ENCODE measurements around the gene KRTAP24-1.

Gene KRTAP24-1

DNA sequence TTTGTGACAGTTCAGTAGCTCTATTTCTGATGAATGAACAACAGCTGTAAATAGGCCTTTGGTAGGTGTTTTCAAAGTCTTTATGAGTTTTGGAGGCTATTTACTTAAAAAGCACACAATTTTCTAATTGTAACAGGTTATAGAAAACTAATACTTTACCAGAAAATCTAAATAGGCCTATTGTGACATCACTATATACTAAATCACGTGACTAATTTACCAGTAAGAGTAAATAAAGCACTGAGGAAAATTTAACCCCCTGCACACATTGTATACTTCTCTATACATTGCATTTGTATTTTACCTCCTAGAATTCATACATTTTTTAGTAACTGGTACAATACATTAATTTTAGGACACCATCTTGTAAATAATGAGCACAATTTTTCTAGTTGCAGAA is 22.4 kb upstream of the KRTAP24-1 start:
- no peak for TF ChIP-seq CTCF (IDR thresholded peaks at IDR 0.05; ENCODE audit: low read depth, low read length)
- DNase-seq (ENCODE audit: low read depth in 2 of 2), result no peak

DNA sequence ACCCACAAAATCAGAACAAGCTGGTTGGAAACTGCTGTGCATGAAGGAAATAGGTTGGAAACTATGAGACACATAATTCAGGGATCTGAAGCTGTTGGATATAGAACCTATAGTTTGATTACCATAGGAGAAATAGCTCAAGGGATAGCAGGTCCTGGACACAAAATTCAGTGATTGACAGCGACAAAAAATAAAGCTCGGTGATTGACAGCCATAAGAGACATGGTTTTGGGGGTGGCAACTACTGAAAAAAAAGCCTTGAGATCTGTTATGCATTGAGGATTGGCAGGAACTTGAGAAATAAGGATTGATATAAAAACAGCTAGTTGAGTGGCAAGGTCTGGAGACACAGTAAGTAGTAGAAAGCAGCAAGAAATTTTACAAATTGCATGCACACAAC is 6.5 kb upstream of the KRTAP24-1 start, which contains the start of gene KRTAP25-1:
TSS of gene KRTAP25-1 (minus strand) at position 300 of the 400 bp plus-strand sequence. CDS start at position 276, 24 bp downstream.
- H3K4me3 ChIP-seq (replicated peaks in 1 of 2; ENCODE audit: low read depth in 2 of 2, low read length in 2 of 2), result no peak within 1 kb of the TSS
- no peak for DNase-seq (ENCODE audit: low read depth in 2 of 2)
- no peak for TF ChIP-seq CTCF (IDR thresholded peaks at IDR 0.05; ENCODE audit: low read depth, low read length)

More for the DNA sequence above, 22.4 kb upstream of the KRTAP24-1 start:
- H3K4me3 ChIP-seq (replicated peaks in 1 of 2; ENCODE audit: low read depth in 2 of 2, low read length in 2 of 2), result no peak overlapping the region

DNA sequence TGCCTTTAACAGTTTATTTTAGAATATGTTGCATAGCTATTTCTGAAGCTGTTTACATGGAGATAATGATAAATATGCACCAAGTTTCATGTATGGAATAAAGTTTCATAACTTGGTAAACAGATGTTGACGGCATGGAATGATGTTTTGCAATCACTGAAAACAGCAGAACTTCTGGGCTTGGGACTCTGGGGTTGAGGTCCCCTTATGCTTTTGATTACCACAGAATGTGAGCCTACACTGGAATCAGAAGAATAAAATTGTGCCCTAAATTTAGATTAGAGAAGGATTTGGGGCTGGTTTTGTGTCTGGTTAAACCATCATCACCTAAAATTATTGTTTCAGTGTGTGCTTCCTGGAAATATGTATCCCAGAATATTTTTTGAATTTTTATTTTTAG is 11.1 kb downstream of the KRTAP24-1 start:
- TF ChIP-seq CTCF (IDR thresholded peaks at IDR 0.05; ENCODE audit: low read depth, low read length), result no peak
- DNase-seq (ENCODE audit: low read depth in 2 of 2), result no peak
- H3K4me3 ChIP-seq (replicated peaks in 1 of 2; ENCODE audit: low read depth in 2 of 2, low read length in 2 of 2), result no peak overlapping the region

- DNase-seq (ENCODE audit: low read depth in 2 of 2), result no peak
- no peak overlapping the region for H3K4me3 ChIP-seq (replicated peaks in 1 of 2; ENCODE audit: low read depth in 2 of 2, low read length in 2 of 2)
- TF ChIP-seq CTCF (IDR thresholded peaks at IDR 0.05; ENCODE audit: low read depth, low read length), result no peak
Measured at GRCh38 chr21:30271156-30271555, 11.6 kb downstream of the KRTAP24-1 start.

GRCh38 chr21:30269803-30270530 is 12.8 kb downstream of the KRTAP24-1 start:
- no peak overlapping the region for H3K4me3 ChIP-seq (replicated peaks in 1 of 2; ENCODE audit: low read depth in 2 of 2, low read length in 2 of 2)
- no peak for TF ChIP-seq CTCF (IDR thresholded peaks at IDR 0.05; ENCODE audit: low read depth, low read length)
- no peak for DNase-seq (ENCODE audit: low read depth in 2 of 2)

DNA sequence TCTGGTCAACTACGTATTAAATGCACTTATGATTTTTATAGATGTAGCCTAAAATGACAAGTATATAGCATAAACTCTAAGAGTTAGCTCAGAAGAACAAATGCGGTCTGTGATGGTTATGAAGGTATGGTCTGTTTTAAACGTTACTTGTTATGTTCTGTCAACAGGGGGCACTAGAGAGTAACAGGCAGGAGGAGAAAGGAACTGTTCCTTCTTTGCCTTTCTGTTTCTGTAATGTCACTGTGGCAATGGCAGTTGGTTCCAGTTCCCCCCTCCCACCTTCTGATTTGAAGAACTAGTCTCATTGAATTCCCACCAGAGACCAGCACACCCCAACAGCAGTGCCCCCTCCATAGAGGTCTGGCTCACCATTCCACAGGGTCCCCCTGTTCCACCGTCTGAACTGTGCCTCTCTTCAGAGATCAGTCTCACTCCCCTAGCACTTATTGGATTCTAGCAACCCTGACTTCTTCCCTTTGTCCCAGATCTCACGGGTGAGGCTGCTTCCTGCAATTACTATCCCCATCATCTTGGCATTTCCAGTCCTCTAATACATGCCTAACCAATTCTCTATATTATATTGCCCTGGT is 14.0 kb downstream of the KRTAP24-1 start:
- TF ChIP-seq CTCF (IDR thresholded peaks at IDR 0.05; ENCODE audit: low read depth, low read length), result no peak
- DNase-seq (ENCODE audit: low read depth in 2 of 2), result peak in 1 of 2 donors; percentile 0

More for the DNA sequence above, 14.0 kb downstream of the KRTAP24-1 start:
- no peak overlapping the region for H3K4me3 ChIP-seq (replicated peaks in 1 of 2; ENCODE audit: low read depth in 2 of 2, low read length in 2 of 2)
